SW 1271 (cell line): ENCODE measurements around the gene PTGS1.
"Not testable (repeated sequence)": the region's sequence is repeated elsewhere in the genome, so short reads cannot be mapped to it uniquely, and the experiment has no call there.

ENCODE experiments used
- DNase-seq, 2 experiments: peaks; one replicate each; lab custom pipeline; 2025; lab: John Stamatoyannopoulos, UW

PTGS1 gene

GRCh38 chr9:122347348-122348287 lies 23.2 kb upstream of the PTGS1 start:
- DNase-seq, result no peak

GRCh38 chr9:122348288-122348777 lies 22.5 kb upstream of the PTGS1 start:
- no peak for DNase-seq

- DNase-seq, result no peak
Observed at GRCh38 chr9:122348791-122349190, 22.0 kb upstream of the PTGS1 start.

GRCh38 chr9:122349201-122349600 lies 21.6 kb upstream of the PTGS1 start:
- no peak for DNase-seq

GRCh38 chr9:122350577-122351355 lies 20.1 kb upstream of the PTGS1 start:
- DNase-seq, result peak; percentile 28 to 78

GRCh38 chr9:122354536-122355199 lies 16.2 kb upstream of the PTGS1 start:
- DNase-seq, result no peak

- DNase-seq, result no peak
Observed at GRCh38 chr9:122355336-122355875, 15.4 kb upstream of the PTGS1 start.

GRCh38 chr9:122356627-122357026 lies 14.2 kb upstream of the PTGS1 start:
- DNase-seq, result no peak

- DNase-seq, result no peak
Observed at GRCh38 chr9:122360891-122361290, 9.9 kb upstream of the PTGS1 start.

GRCh38 chr9:122363131-122363530 lies 7.7 kb upstream of the PTGS1 start:
- not testable (repeated sequence) for DNase-seq

GRCh38 chr9:122364117-122364782 lies 6.6 kb upstream of the PTGS1 start:
- DNase-seq, result no peak

GRCh38 chr9:122364783-122365150 lies 6.1 kb upstream of the PTGS1 start:
- DNase-seq, result no peak

GRCh38 chr9:122366074-122366660 lies 4.7 kb upstream of the PTGS1 start:
- DNase-seq, result no peak

GRCh38 chr9:122367065-122367464 lies 3.8 kb upstream of the PTGS1 start:
- no peak for DNase-seq

- no peak for DNase-seq
Observed at GRCh38 chr9:122367774-122368460, 2.9 kb upstream of the PTGS1 start.

- DNase-seq, result no peak
Observed at GRCh38 chr9:122368642-122369041, 2.2 kb upstream of the PTGS1 start.

- DNase-seq, result no peak
Observed at GRCh38 chr9:122370303-122370702, 521 bp upstream of the PTGS1 start.

GRCh38 chr9:122371846-122372245 lies 1.0 kb downstream of the PTGS1 start:
- DNase-seq, result no peak

GRCh38 chr9:122372856-122373845 lies 2.3 kb downstream of the PTGS1 start:
- no peak for DNase-seq
